H1 (cell line): ENCODE results near the gene FBN1. TPM values are rescaled to one million over a fixed set of nuclear protein-coding genes. Genes with fewer than 3 reads are reported as not detected.
A peak's percentile ranks its signal among the peaks of the same experiment; 100 is the strongest.

Source experiments
- CTCF ChIA-PET: fragments of 300-600 bp; sonication (Branson Sonifier 250); formaldehyde crosslinking; loops from one replicate; lab custom pipeline; 2021; ENCODE audit not compliant: partially characterized antibody; lab: Charles Lee
- POLR2A ChIA-PET: fragments of 300-600 bp; sonication (Branson Sonifier 250); formaldehyde crosslinking; loops from one replicate; lab custom pipeline; 2021; ENCODE audit warnings: inconsistent platforms; ENCODE audit not compliant: partially characterized antibody; lab: Charles Lee
- DNase-seq, 2 experiments: peaks; one replicate each; pipeline versions ENCODE4 v3.0.0 to v3.0.0-alpha.2; 2010 to 2022; ENCODE audit warnings: low spot score in 2 of 2, low read depth in 1 of 2, mixed read lengths in 1 of 2
- FAIRE-seq: peaks from 2 replicates; lab custom pipeline; 2011; peaks lifted over from hg19 to GRCh38; lab: Jason Lieb, UNC
- H2AFZ ChIP-seq: 2 replicates; pipeline ENCODE4 v1.8.1; 2012; ENCODE audit warnings: low read length, inconsistent platforms
- H2AK5ac ChIP-seq: 2 replicates; pipeline ENCODE4 v1.6.1; 2013; ENCODE audit warnings: low read depth, low read length
- H2BK120ac ChIP-seq: replicated peaks from 2 replicates; pipeline ENCODE3; 2013; ENCODE audit warnings: low read depth, low read length, inconsistent platforms
- H2BK12ac ChIP-seq: 2 replicates; pipeline ENCODE4 v1.6.1; 2013; ENCODE audit warnings: low read depth, low read length
- H2BK15ac ChIP-seq: 2 replicates; pipeline ENCODE4 v1.6.1; 2013; ENCODE audit warnings: low read length
- H2BK20ac ChIP-seq: 2 replicates; pipeline ENCODE4 v1.6.1; 2013; ENCODE audit warnings: low read length
- H2BK5ac ChIP-seq: 2 replicates; pipeline ENCODE4 v1.6.1; 2013; ENCODE audit warnings: low read depth, low read length
- H3K14ac ChIP-seq: 2 replicates; pipeline ENCODE4 v1.6.1; 2013; ENCODE audit warnings: inconsistent platforms; ENCODE audit not compliant: insufficient read length
- H3K18ac ChIP-seq: 2 replicates; pipeline ENCODE4 v1.6.1; 2013; ENCODE audit warnings: low read length; ENCODE audit errors: extremely low read depth
- H3K23ac ChIP-seq: 2 replicates; pipeline ENCODE4 v1.6.1; 2013; ENCODE audit warnings: inconsistent platforms; ENCODE audit not compliant: insufficient read length
- H3K23me2 ChIP-seq: 2 replicates; pipeline ENCODE4 v1.6.1; 2013; ENCODE audit warnings: low read depth, low read length
- H3K27ac ChIP-seq: 2 replicates; pipeline ENCODE4 v1.6.1; 2011; ENCODE audit warnings: low read depth, low read length, inconsistent platforms
- H3K27me3 ChIP-seq, 4 experiments: replicated peaks in 1 of 4; 1 replicate in 1 of 4; 2 replicates in 3 of 4; pipeline versions ENCODE4 v1.6.1 to v1.8.1; 2011 to 2013; ENCODE audit warnings: low read length in 3 of 4, mild to moderate bottlenecking in 3 of 4, inconsistent platforms in 2 of 4, mixed read lengths in 2 of 4, moderate library complexity in 1 of 4; ENCODE audit not compliant: control insufficient read depth in 3 of 4, insufficient read depth in 3 of 4; ENCODE audit errors: extremely low read depth in 1 of 4
- H3K36me3 ChIP-seq, 4 experiments: 2 replicates each; pipeline versions ENCODE4 v1.6.1 to v1.8.1; 2011 to 2013; ENCODE audit warnings: mild to moderate bottlenecking in 4 of 4, low read length in 3 of 4, moderate library complexity in 2 of 4, control low read depth in 1 of 4, inconsistent platforms in 1 of 4; ENCODE audit not compliant: insufficient read depth in 4 of 4, control insufficient read depth in 2 of 4
- H3K4ac ChIP-seq: replicated peaks from 2 replicates; pipeline ENCODE3; 2013; ENCODE audit warnings: low read length, low read depth, mixed read lengths, inconsistent platforms; ENCODE audit not compliant: insufficient read length
- H3K4me1 ChIP-seq, 4 experiments: replicated peaks in 1 of 4; 1 replicate in 1 of 4; 2 replicates in 3 of 4; pipeline versions ENCODE4 v1.6.1 to v1.8.1; 2011 to 2013; ENCODE audit warnings: low read length in 3 of 4, inconsistent platforms in 2 of 4, mixed read lengths in 1 of 4; ENCODE audit not compliant: insufficient read depth in 4 of 4, control insufficient read depth in 3 of 4
- H3K4me2 ChIP-seq, 2 experiments: 2 replicates each; pipeline versions ENCODE4 v1.6.1 to v1.8.1; 2011 to 2013; ENCODE audit warnings: low read depth in 2 of 2, low read length in 2 of 2, control low read depth in 1 of 2, inconsistent platforms in 1 of 2, mild to moderate bottlenecking in 1 of 2; ENCODE audit not compliant: insufficient read depth in 1 of 2
- H3K4me3 ChIP-seq, 4 experiments: fragments of 200-600, 300-600 bp in 1 of 4; sonication (generic), shearing (Covaris generic), sonication (Bioruptor Twin) in 1 of 4; 2 replicates each; pipeline versions ENCODE4 v1.5.1 to v1.8.1; 2011 to 2016; ENCODE audit warnings: low read length in 4 of 4, low read depth in 3 of 4, control low read depth in 2 of 4, inconsistent platforms in 2 of 4, mild to moderate bottlenecking in 2 of 4, mixed read lengths in 1 of 4, moderate library complexity in 1 of 4; ENCODE audit not compliant: insufficient read depth in 2 of 4; ENCODE audit errors: extremely low read depth in 1 of 4
- H3K56ac ChIP-seq: replicated peaks from 2 replicates; pipeline ENCODE3; 2013; ENCODE audit warnings: low read depth, mild to moderate bottlenecking, mixed read lengths, low read length, inconsistent platforms; ENCODE audit not compliant: insufficient read length
- H3K79me1 ChIP-seq: 2 replicates; pipeline ENCODE4 v1.6.1; 2013; ENCODE audit warnings: low read depth, low read length, control low read depth
- H3K79me2 ChIP-seq, 2 experiments: 2 replicates each; pipeline versions ENCODE4 v1.6.1 to v1.8.1; 2012 to 2013; ENCODE audit warnings: low read length in 2 of 2, mild to moderate bottlenecking in 2 of 2, inconsistent platforms in 1 of 2; ENCODE audit not compliant: insufficient read depth in 2 of 2, control insufficient read depth in 1 of 2
- H3K9ac ChIP-seq, 4 experiments: replicated peaks in 1 of 4; 1 replicate in 1 of 4; 2 replicates in 3 of 4; pipeline versions ENCODE4 v1.6.1 to v1.8.1; 2011 to 2013; ENCODE audit warnings: low read depth in 3 of 4, low read length in 3 of 4, control low read depth in 2 of 4, mild to moderate bottlenecking in 2 of 4, moderate library complexity in 2 of 4, inconsistent platforms in 1 of 4; ENCODE audit errors: extremely low read depth in 1 of 4
- H3K9me3 ChIP-seq, 2 experiments: 2 replicates each; pipeline versions ENCODE4 v1.6.1 to v1.8.1; 2012 to 2013; ENCODE audit warnings: mild to moderate bottlenecking in 2 of 2, moderate library complexity in 2 of 2, control low read depth in 1 of 2, inconsistent platforms in 1 of 2, low read depth in 1 of 2, low read length in 1 of 2, mixed read lengths in 1 of 2; ENCODE audit not compliant: insufficient read depth in 2 of 2
- H4K20me1 ChIP-seq, 2 experiments: replicated peaks in 1 of 2; 2 replicates each; pipeline versions ENCODE3 to v1.8.1; 2011 to 2013; ENCODE audit warnings: inconsistent platforms in 2 of 2, low read length in 2 of 2, mild to moderate bottlenecking in 1 of 2; ENCODE audit not compliant: insufficient read depth in 2 of 2, control insufficient read depth in 1 of 2
- H4K5ac ChIP-seq: 2 replicates; pipeline ENCODE4 v1.6.1; 2013; ENCODE audit warnings: low read length, low read depth, mixed read lengths, inconsistent platforms; ENCODE audit not compliant: insufficient read length
- H4K8ac ChIP-seq: 2 replicates; pipeline ENCODE4 v1.8.0; 2013; ENCODE audit warnings: mild to moderate bottlenecking, moderate library complexity, low read length, inconsistent platforms; ENCODE audit not compliant: insufficient read depth; ENCODE audit errors: extremely low read depth
- H4K91ac ChIP-seq: replicated peaks from 2 replicates; pipeline ENCODE3; 2013; ENCODE audit warnings: low read length, mixed read lengths, inconsistent platforms; ENCODE audit not compliant: insufficient read length
- EZH2 ChIP-seq: fragments of 200-600 bp; sonication (generic); IDR thresholded peaks from 2 replicates; pipeline ENCODE4 v1.7.1; 2012; ENCODE audit warnings: low read depth, mild to moderate bottlenecking, moderate library complexity, low read length, inconsistent platforms; ENCODE audit not compliant: severe bottlenecking
- RAD21 ChIP-seq, 2 experiments: IDR thresholded peaks in 1 of 2; conservative IDR thresholded peaks in 1 of 2; 2 replicates each; pipeline ENCODE4 v1.6.1; 2011; ENCODE audit warnings: low read depth in 2 of 2, low read length in 2 of 2, improper control_type of control experiment in 1 of 2, inconsistent platforms in 1 of 2, mild to moderate bottlenecking in 1 of 2, moderate library complexity in 1 of 2
- WGBS, 2 experiments: shearing (Covaris generic) in 1 of 2; methylation state at CpG; one replicate each; pipeline versions ENCODE4 v1.1.6 to v1.1.7; 2013 to 2015; ENCODE audit warnings: low lambda C conversion rate in 2 of 2, mixed read lengths in 2 of 2, inconsistent platforms in 1 of 2, low coverage in 1 of 2, missing lambda C conversion rate in 1 of 2; ENCODE audit not compliant: insufficient replicate concordance in 2 of 2, insufficient coverage in 1 of 2, insufficient read length in 1 of 2; ENCODE audit errors: extremely low coverage in 1 of 2, missing lambda C conversion rate in 1 of 2; 5-methylcytosine and 5-hydroxymethylcytosine counted together
- polyA plus RNA-seq, 7 experiments: library from polyadenylated mRNA; depleted of rRNA in 3 of 7; stranded (reverse) in 5 of 7; unstranded in 2 of 7; fragments of >200 nt in 5 of 7; fragments of 200-250 nt in 2 of 7; gene quantifications; 1 replicate in 5 of 7; 2 replicates in 1 of 7; 4 replicates in 1 of 7; pipeline versions ENCODE4 v1.2.1 to v1.2.3, GENCODE V29; 2011 to 2013; ENCODE audit warnings: missing spikeins in 2 of 7, mixed read lengths in 2 of 7
- total RNA-seq: library from RNA; stranded (reverse); fragmentation: NEBNext Ultra II Directional; extraction: Animal tissue kit (Norgen Biotek cat#: 25700); gene quantifications from 2 replicates; pipeline ENCODE4 v1.2.1, GENCODE V29; 2021
- TF ChIP-seq, protein P1 (sequence below), 3 experiments: IDR thresholded peaks; 1 replicate in 2 of 3; 2 replicates in 1 of 3; pipeline versions ENCODE4 v1.5.1 to v1.6.1; 2011; ENCODE audit warnings: low read length in 3 of 3, mild to moderate bottlenecking in 3 of 3, inconsistent platforms in 2 of 3, low read depth in 1 of 3, moderate library complexity in 1 of 3; ENCODE audit not compliant: insufficient read depth in 1 of 3; ENCODE audit errors: control extremely low read depth in 1 of 3

Gene FBN1
- total and polyA plus RNA-seq, 2 of the 8 experiments (the other 6 are each of a cell fraction or from before 2014, with no cell fraction given) = 3.0 to 4.0 TPM

DNA sequence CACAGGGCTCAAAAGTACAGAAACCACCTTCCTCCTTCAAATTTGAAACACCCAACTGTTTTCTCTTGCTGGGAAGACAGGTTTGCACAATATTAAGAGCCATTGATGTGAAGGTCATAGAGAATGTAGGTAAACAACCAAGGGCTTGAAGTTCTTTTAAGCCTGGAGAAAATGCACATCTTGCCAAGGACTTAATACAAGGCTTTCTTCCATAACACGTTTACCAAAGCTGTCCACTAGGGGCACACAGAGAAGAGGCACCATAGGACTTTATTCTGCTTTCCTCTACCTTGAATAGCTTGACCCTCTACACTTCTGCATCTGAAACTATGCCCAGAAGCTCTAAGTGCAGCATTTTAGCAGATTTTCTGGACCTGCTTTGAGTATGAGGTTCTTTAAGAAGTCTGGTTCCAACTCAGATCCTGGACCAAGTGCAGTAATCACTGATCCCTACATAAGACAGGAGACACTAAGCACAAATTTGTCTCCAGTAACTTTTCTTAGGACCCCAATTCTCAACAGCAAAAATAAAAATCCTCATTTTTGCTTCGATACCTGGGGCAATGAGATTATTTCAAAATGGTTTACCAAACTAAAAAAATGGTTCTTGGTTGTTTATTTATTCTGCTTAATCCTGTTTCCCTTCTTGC, 138.0 kb downstream of the FBN1 start:
- H4K5ac ChIP-seq = no peak overlapping the region
- peak overlapping the region in 1 of 4 experiments; percentile 1; a peak in 1 of 7 replicates for H3K9ac ChIP-seq
- H3K9me3 ChIP-seq = no peaks in the 10 kb centered on the region
- H2BK15ac ChIP-seq = no peak overlapping the region
- H3K27ac ChIP-seq = no peak overlapping the region
- ChIA-PET POLR2A (no interaction called here), CTCF (interaction anchor here (0.6 to 4.0 kb wide), 32 partner anchors 9 to 308 kb away, joined by 3 to 20 read pairs (median 4); no protein-coding TSS in a partner anchor)
- H2BK20ac ChIP-seq = no peak overlapping the region
- TF ChIP-seq EZH2 (no peak), RAD21 (IDR thresholded peaks at IDR 0.05 in 1 of 2, conservative IDR thresholded peaks at IDR 0.05 in 1 of 2; ENCODE audit: low read depth in 2 of 2, low read length in 2 of 2) (peak; percentile 48 to 59)
- TF ChIP-seq, protein P1, sequence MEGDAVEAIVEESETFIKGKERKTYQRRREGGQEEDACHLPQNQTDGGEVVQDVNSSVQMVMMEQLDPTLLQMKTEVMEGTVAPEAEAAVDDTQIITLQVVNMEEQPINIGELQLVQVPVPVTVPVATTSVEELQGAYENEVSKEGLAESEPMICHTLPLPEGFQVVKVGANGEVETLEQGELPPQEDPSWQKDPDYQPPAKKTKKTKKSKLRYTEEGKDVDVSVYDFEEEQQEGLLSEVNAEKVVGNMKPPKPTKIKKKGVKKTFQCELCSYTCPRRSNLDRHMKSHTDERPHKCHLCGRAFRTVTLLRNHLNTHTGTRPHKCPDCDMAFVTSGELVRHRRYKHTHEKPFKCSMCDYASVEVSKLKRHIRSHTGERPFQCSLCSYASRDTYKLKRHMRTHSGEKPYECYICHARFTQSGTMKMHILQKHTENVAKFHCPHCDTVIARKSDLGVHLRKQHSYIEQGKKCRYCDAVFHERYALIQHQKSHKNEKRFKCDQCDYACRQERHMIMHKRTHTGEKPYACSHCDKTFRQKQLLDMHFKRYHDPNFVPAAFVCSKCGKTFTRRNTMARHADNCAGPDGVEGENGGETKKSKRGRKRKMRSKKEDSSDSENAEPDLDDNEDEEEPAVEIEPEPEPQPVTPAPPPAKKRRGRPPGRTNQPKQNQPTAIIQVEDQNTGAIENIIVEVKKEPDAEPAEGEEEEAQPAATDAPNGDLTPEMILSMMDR (IDR thresholded peaks at IDR 0.05; ENCODE audit: control extremely low read depth in 1 of 3, insufficient read depth in 1 of 3, low read depth in 1 of 3, low read length in 3 of 3) = peak in 2 of 3 experiments; percentile 57 to 79; a peak in 2 of 4 replicates
- no peak overlapping the region for H3K56ac ChIP-seq
- H3K23ac ChIP-seq = no peak overlapping the region
- FAIRE-seq = peak; percentile 91
- no peaks in the 10 kb centered on the region for H3K36me3 ChIP-seq
- H3K4me2 ChIP-seq = no peak overlapping the region
- H4K20me1 ChIP-seq = no peaks in the 10 kb centered on the region
- DNase-seq = no peak
- no peak overlapping the region for H3K4me3 ChIP-seq
- H3K79me2 ChIP-seq = no peaks in the 10 kb centered on the region
- H3K79me1 ChIP-seq = no peaks in the 10 kb centered on the region
- H3K27me3 ChIP-seq = peaks cover 0 to 2% (median 0%) of the 10 kb centered on the region in 4 experiments; a peak in 1 of 7 replicates
- no peaks in the 10 kb centered on the region; the same call in 1 of the 2 replicates for H3K23me2 ChIP-seq
- no peaks in the 10 kb centered on the region for H3K4me1 ChIP-seq
- H2BK120ac ChIP-seq = no peak overlapping the region
- WGBS, 2 experiments = 47% methylated on average over 2 of the region's 2 CpGs; no CpG with 5 or more reads in 1 of the 2 experiments
- H2AK5ac ChIP-seq = no peak overlapping the region
- H2AFZ ChIP-seq = no peak overlapping the region
- no peak overlapping the region for H3K4ac ChIP-seq
- no peak overlapping the region for H2BK5ac ChIP-seq
- H3K14ac ChIP-seq = no peak overlapping the region
- H4K91ac ChIP-seq = no peak overlapping the region
- H2BK12ac ChIP-seq = no peak overlapping the region
- no peak overlapping the region for H4K8ac ChIP-seq
- H3K18ac ChIP-seq = no peak overlapping the region
